ENCODE measurements around the gene MRGPRX1. TPM values are rescaled to one million over a fixed set of nuclear protein-coding genes. Genes with fewer than 3 reads are reported as not detected.

The MRGPRX1 gene
- total RNA-seq = not detected in 2 replicates

- Histone ChIP-seq H3K27me3 (ENCODE audit: control insufficient read depth, insufficient read depth, low read length) (no peaks in the 10 kb centered on the region), H3K36me3 (ENCODE audit: control insufficient read depth, insufficient read depth, low read length) (no peaks in the 10 kb centered on the region), H3K4me3 (ENCODE audit: low read depth, low read length) (no peak within 1 kb of the TSS)
- DNase-seq (ENCODE audit: low read depth) = no peak
- TF ChIP-seq, protein P1, sequence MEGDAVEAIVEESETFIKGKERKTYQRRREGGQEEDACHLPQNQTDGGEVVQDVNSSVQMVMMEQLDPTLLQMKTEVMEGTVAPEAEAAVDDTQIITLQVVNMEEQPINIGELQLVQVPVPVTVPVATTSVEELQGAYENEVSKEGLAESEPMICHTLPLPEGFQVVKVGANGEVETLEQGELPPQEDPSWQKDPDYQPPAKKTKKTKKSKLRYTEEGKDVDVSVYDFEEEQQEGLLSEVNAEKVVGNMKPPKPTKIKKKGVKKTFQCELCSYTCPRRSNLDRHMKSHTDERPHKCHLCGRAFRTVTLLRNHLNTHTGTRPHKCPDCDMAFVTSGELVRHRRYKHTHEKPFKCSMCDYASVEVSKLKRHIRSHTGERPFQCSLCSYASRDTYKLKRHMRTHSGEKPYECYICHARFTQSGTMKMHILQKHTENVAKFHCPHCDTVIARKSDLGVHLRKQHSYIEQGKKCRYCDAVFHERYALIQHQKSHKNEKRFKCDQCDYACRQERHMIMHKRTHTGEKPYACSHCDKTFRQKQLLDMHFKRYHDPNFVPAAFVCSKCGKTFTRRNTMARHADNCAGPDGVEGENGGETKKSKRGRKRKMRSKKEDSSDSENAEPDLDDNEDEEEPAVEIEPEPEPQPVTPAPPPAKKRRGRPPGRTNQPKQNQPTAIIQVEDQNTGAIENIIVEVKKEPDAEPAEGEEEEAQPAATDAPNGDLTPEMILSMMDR (IDR thresholded peaks at IDR 0.05; ENCODE audit: insufficient read depth, low read length, poor library complexity, severe bottlenecking) = no peak
These were observed at the start of gene MRGPRX1 for GRCh38 chr11:18939314-18939713. Gene MRGPRX1 (minus strand): TSS chr11:18939414. CDS start chr11:18934784, 4,630 bp downstream.

DNA sequence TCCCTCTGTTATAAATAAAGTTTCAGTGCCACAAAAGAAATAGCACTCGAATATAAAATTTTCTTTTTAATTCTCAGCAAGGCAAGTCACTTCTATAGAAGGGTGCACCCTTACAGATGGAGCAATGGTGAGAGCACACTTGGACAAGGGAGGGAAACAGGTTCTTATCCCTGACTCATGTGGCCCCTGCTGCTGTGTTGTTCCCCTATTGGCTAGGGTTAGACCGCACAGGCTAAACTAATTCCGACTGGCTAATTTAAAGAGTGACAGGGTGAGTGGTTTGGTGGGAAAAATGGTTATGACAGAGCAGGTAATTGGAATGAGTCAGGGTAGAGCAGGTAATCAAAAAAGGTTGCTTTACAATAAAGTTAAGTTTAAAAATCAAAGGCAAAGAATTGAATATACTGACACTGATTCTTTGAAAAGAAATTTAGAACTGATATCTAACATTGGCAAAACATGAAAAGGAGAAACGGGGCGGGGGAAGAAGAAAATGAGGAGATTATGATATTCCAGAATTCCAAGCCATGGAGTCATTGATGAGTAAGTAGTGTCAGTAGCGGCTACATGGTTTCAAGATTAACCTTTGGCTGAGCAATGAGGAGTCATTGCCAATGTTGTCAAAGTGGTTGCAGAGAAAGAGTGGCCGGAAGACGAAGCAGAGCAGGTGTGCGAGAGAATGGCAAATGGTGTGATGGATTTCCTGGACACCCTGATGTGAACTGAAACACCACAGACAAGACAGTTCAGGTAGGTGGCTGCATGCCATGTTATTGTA, 48.4 kb upstream of the MRGPRX1 start:
- DNase-seq (ENCODE audit: low read depth) = peak; percentile 16
- H3K27me3 ChIP-seq (ENCODE audit: control insufficient read depth, insufficient read depth, low read length) = no peaks in the 10 kb centered on the region
- H3K4me3 ChIP-seq (ENCODE audit: low read depth, low read length) = no peak overlapping the region
- H3K36me3 ChIP-seq (ENCODE audit: control insufficient read depth, insufficient read depth, low read length) = no peaks in the 10 kb centered on the region
- TF ChIP-seq, protein P1 (IDR thresholded peaks at IDR 0.05; ENCODE audit: insufficient read depth, low read length, poor library complexity, severe bottlenecking) = no peak

DNA sequence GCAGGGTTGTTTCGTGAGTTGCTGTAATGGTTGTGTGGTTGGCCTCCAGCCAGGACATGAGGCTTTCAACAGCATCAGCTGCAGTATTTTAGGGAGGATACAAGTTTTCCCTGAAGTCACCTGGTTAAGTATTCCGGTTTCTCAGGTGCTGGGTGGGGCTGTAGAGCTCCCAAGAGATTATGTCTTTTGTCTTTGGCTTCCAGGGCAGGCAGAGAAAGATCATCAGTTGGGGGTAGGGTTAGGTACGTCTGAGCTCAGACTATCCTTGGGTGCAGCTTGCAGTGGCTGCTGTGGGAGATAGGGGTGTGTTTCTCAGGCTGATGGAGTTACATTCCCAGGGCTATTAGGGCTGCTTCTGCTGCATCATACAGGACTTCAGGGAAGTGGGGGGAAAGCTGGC, 47.5 kb upstream of the MRGPRX1 start:
- no peak for DNase-seq (ENCODE audit: low read depth)
- TF ChIP-seq, protein P1 (IDR thresholded peaks at IDR 0.05; ENCODE audit: insufficient read depth, low read length, poor library complexity, severe bottlenecking) = no peak
- Histone ChIP-seq H3K4me3 (ENCODE audit: low read depth, low read length) (no peak overlapping the region), H3K36me3 (ENCODE audit: control insufficient read depth, insufficient read depth, low read length) (no peaks in the 10 kb centered on the region), H3K27me3 (ENCODE audit: control insufficient read depth, insufficient read depth, low read length) (no peaks in the 10 kb centered on the region)

DNA sequence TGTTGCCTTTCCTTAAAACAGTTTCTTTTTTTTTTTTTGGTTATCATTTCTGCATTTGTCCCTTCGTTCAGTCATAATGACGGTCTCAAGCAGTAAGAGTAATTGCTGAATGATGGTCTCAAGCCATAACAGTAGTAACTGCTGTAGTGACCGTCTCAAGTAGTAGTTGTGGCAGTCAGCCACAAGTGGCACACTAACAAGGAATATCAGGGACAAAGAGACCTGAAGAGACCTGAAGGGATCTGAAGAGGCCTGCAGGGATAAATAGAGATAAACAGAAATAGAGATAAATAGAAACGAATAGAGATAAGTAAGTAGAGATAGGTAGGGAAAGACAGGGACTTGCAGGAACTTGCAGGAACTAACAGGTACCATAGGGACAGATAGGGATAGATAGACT, 42.7 kb upstream of the MRGPRX1 start:
- H3K4me3 ChIP-seq (ENCODE audit: low read depth, low read length) = no peak overlapping the region
- H3K27me3 ChIP-seq (ENCODE audit: control insufficient read depth, insufficient read depth, low read length) = no peaks in the 10 kb centered on the region
- TF ChIP-seq, protein P1 (IDR thresholded peaks at IDR 0.05; ENCODE audit: insufficient read depth, low read length, poor library complexity, severe bottlenecking) = no peak
- no peaks in the 10 kb centered on the region for H3K36me3 ChIP-seq (ENCODE audit: control insufficient read depth, insufficient read depth, low read length)
- no peak for DNase-seq (ENCODE audit: low read depth)

DNA sequence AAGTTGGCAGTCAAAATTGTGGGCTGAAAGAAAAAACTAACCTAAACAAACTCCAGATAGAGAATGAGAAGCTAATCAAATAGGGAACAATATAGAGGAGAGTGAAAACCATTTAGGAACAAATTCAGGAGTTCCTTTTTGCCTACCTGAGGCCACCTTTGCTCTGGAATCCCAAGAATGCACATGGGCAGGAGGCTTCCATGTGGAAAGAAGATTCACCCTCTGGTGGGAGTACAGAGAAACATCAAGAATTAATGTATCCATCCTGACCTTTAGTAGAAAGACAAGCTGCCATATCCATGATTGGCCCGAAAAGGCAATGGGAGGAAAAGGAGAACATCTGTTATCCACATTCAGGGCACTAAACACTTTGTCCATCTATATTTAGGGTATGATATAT, 35.0 kb upstream of the MRGPRX1 start:
- TF ChIP-seq, protein P1 (IDR thresholded peaks at IDR 0.05; ENCODE audit: insufficient read depth, low read length, poor library complexity, severe bottlenecking) = no peak
- H3K36me3 ChIP-seq (ENCODE audit: control insufficient read depth, insufficient read depth, low read length) = no peaks in the 10 kb centered on the region
- no peak for DNase-seq (ENCODE audit: low read depth)
- H3K4me3 ChIP-seq (ENCODE audit: low read depth, low read length) = no peak overlapping the region
- H3K27me3 ChIP-seq (ENCODE audit: control insufficient read depth, insufficient read depth, low read length) = no peaks in the 10 kb centered on the region

- DNase-seq (ENCODE audit: low read depth) = no peak
- Histone ChIP-seq H3K27me3 (ENCODE audit: control insufficient read depth, insufficient read depth, low read length) (no peaks in the 10 kb centered on the region), H3K4me3 (ENCODE audit: low read depth, low read length) (no peak overlapping the region), H3K36me3 (ENCODE audit: control insufficient read depth, insufficient read depth, low read length) (no peaks in the 10 kb centered on the region)
- TF ChIP-seq, protein P1 (IDR thresholded peaks at IDR 0.05; ENCODE audit: insufficient read depth, low read length, poor library complexity, severe bottlenecking) = no peak
These were observed 33.1 kb upstream of the MRGPRX1 start for GRCh38 chr11:18972336-18972735.
